T-helper 2 cell treated with Interferon-gamma antibody and Interleukin-4, amounts not matched to agents 100 ng/mL and 5 ng/mL, for 36 hours (primary cell): ENCODE measurements around the gene SYT11. TPM values are rescaled to one million over a fixed set of nuclear protein-coding genes. Genes with fewer than 3 reads are reported as not detected.

ENCODE experiments used
- intact Hi-C: fragments of 100-400 bp; cut with micrococcal nuclease; formaldehyde crosslinking; loops from one replicate; pipeline ENCODE4 v1.15.1; 2023
- total RNA-seq: library from RNA; stranded (reverse); gene quantifications from 2 replicates; pipeline ENCODE4 v1.2.3, GENCODE V29; 2022

The SYT11 gene
- total RNA-seq, 1 donor from 2014 or later = 22.2 TPM

GRCh38 chr1:155934097-155934935 is 74.9 kb downstream of the SYT11 start, which contains the start of gene KHDC4:
TSS of gene KHDC4 (minus strand) at chr1:155934413. CDS start at chr1:155934373, 40 bp downstream.
- intact Hi-C loops = loop anchor here (1.0 to 2.0 kb wide), 8 partner anchors 12 to 259 kb away; partner anchors contain the start of genes ARHGEF2, LAMTOR2, RIT1 and SYT11

Other genes starting within 250 kb of the SYT11 start
- 73.8 and 77.8 TPM in 2 replicates for gene MSTO1, start 249.3 kb upstream of the SYT11 start, total RNA-seq
- gene YY1AP1, start 170.8 kb upstream of the SYT11 start, total RNA-seq = 76.2 and 76.4 TPM in 2 replicates
- gene DAP3, start 170.5 kb upstream of the SYT11 start, total RNA-seq = 146 and 148 TPM in 2 replicates
- 79.9 and 82.6 TPM in 2 replicates for gene GON4L, start 2.4 kb upstream of the SYT11 start, total RNA-seq
- gene RIT1, start 51.8 kb downstream of the SYT11 start, total RNA-seq = 27.0 and 27.6 TPM in 2 replicates
- 73.8 and 82.8 TPM in 2 replicates for gene KHDC4, start 74.8 kb downstream of the SYT11 start, total RNA-seq
- 0.14 TPM in 2 replicates for gene RXFP4, start 82.1 kb downstream of the SYT11 start, total RNA-seq
- 172 and 189 TPM in 2 replicates for gene ARHGEF2, start 119.0 kb downstream of the SYT11 start, total RNA-seq
- gene SSR2, start 161.4 kb downstream of the SYT11 start, total RNA-seq = 265 and 268 TPM in 2 replicates
- gene UBQLN4, start 194.2 kb downstream of the SYT11 start, total RNA-seq = 36.8 and 37.2 TPM in 2 replicates
- 69.4 and 71.6 TPM in 2 replicates for gene LAMTOR2, start 195.2 kb downstream of the SYT11 start, total RNA-seq
- not detected in 2 replicates for gene RAB25, start 201.6 kb downstream of the SYT11 start, total RNA-seq
- 0.20 and 0.50 TPM in 2 replicates for gene MEX3A, start 222.9 kb downstream of the SYT11 start, total RNA-seq